GM21447 (cell line): ENCODE measurements around the gene MELK.

Experiments used
- ATAC-seq: cut with Tn5 transposase; IDR thresholded peaks from one replicate; pipeline ENCODE4 v1.9.1; 2021; ENCODE audit not compliant: unreplicated experiment

Gene MELK

GRCh38 chr9:36576866-36577265, 4.2 kb downstream of the MELK start:
- ATAC-seq, result no peak

GRCh38 chr9:36584620-36585460, 12.1 kb downstream of the MELK start:
- no peak for ATAC-seq

DNA sequence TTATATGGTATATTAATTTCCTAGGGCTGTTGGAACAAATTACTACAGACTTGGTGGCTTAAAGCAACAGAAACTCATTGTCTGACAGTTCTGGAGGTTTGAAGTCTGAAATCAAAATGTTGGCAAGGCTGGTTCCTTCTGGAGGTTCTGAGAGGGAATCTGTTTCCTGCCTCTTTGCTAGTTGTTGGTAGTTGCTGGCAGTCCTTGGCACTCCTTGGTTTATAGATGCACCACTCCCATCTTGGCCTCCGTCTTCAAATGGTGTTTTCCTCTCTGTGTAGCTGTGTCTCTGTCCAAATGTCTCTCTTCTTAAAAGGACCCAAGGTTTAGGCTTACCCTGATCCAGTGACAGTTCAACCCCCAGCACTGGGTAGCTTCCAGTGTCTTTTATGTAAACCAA, 17.5 kb downstream of the MELK start:
- ATAC-seq, result no peak

- ATAC-seq, result no peak
These were observed 20.3 kb downstream of the MELK start for GRCh38 chr9:36592801-36593583.

GRCh38 chr9:36594213-36594612, 21.5 kb downstream of the MELK start:
- ATAC-seq, result no peak

- ATAC-seq, result no peak
These were observed 24.9 kb downstream of the MELK start for GRCh38 chr9:36597412-36598178.

DNA sequence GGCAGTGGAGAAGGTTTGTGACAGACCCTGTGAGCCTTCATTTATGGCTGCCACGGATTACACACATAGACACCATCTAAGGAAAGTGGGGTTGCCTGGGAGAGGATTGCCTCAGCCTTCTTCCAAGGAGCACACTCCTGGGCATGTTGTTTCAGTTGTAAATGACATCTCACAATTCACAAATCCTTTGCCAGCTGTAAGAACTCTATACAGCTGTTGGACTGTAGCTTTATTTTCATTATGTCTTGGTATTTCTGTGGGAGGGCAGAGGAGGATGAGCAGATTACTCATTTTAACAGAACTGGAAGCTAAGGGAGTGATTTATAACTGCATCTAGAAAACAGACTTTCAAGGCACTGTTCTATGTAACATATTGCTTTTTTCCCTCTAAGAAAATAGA, 25.6 kb downstream of the MELK start:
- ATAC-seq, result no peak

DNA sequence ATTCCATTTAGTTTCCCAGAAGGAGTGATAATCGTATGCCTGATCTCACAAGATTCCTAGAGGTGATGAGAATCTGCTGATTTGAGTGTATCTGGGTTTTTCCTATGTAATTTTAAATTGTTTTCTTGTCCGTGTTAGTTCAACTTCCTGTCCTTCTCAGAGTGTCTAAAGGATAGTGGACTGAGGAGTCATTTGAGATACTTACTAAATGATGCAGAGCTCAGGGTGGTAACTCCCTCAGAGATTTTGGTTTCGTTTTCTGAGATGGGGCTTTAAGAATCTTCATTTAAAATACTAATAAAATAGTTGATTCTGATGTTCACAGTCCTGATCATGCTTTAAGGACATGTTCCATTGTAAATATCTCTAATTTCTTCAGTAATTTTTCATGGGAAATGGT, 30.3 kb downstream of the MELK start:
- no peak for ATAC-seq

DNA sequence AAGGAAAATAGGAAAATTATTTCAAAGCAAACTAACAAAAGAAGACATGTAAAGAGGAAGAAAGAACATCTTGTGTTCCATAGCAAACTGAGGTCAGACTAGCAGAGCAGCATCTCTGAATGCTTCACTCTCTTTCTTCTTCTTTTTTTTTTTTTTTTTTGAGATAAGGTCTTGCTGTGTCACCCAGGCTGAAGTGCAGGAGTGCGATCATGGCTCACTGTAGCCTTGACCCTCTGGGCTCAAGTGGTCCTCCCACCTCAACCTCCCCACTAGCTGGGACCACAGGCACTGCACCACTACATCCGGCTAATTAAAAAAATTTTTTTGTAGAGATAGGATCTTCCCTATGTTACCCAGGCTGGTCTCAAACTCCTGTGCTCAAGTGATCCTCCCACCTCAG, 36.6 kb downstream of the MELK start:
- ATAC-seq, result no peak

DNA sequence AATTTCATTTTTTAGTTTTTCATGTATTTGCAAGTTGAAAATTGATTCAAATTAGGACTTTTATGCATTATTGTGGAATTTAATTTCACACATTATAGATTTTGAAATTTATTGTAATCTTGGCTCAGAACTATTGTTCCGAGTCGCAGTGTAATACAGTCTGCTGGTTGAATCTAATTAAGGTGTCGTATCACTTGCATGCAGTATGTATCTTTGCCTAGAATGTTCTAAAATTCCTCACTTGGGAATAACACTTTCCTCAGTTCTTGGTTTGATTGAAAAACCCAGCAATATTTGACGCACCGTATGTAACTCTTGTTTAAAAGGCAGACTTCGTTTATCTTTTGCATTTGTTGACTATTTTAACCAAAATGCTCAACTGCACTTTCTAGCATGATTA, 49.4 kb downstream of the MELK start:
- ATAC-seq, result no peak

GRCh38 chr9:36623280-36623679, 50.6 kb downstream of the MELK start:
- no peak for ATAC-seq

GRCh38 chr9:36625006-36625615, 52.4 kb downstream of the MELK start:
- no peak for ATAC-seq

DNA sequence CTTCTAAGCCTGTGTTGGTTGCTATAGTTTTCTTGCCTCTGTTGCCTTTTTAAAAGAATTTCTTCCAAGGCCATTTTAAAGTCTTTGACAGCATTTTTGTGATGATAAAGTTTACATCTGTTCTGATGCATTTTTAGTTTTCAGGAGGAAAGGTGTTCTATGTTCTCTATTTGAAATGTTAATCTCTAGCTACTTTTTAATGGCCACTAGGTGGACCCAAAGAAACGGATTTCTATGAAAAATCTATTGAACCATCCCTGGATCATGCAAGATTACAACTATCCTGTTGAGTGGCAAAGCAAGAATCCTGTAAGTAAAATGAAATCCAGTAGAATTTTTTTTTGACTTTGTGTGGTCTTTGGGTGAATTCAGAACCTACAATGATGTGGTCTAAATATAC, 60.2 kb downstream of the MELK start:
- ATAC-seq, result no peak

DNA sequence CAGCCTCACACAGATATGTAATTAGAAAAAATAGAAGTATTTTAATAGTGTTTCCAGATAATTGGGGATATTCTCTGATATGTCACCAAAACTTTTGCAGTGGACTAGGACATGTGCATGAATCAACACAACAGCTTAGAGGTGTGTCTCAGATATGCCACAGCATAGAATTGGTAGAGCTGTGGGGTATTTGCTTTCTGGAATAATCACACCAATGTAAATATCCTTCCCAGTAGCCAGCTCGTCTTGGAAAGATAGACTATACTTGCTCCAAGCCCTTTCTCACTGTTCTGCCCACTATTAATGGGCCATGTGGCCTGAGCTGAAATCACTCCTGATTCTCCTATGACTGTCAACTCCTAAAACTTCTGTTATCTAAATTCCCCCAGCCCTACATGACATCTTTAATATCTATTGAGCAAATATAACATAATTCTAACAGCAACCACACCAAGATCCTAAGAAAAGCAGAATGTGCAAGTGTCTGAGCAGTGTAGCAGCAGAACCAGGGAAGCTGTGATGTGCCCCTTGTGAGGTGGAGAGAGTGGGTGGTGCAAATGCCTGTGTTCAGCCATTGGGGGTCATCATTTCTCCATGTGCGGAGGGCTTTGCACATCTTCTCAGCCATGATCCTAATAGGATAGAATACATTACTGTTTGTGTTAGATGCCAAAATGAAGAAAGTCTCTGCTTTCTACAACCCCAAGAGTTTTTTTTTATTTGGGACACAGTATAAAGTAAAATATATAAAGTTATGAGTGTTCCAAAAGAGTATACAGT, 65.0 kb downstream of the MELK start:
- no peak for ATAC-seq

DNA sequence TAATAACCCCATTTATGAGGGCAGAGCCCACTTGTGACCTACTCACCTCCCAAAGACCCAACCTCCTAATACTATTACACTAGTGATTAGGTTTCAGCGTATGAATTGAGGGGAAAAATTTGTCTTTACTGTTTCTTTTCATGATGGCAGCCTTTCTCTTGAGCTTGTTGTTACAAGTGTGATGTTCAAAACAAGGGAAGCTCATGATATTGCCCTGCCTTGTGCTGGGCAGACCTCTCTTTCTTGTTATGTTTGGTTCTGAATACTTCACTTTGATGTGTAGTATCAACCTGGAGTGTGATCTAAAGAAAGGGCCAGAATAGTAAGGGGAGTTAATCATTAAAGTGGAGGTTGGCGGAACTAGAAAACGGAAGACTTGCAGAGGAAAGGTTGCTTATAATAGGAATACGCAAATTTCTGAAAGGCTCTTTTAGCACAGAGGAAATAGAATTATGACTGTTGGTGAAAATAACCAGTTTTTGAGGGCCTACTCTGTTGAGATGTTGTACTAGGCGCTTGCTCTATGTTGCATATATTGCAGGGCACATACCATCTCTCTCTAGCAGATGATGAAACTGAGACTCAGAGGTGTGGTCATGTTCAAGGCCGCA, 68.2 kb downstream of the MELK start:
- peak; percentile 52 for ATAC-seq

GRCh38 chr9:36642817-36643216, 70.1 kb downstream of the MELK start:
- ATAC-seq, result no peak

GRCh38 chr9:36656842-36657241, 84.1 kb downstream of the MELK start:
- no peak for ATAC-seq

- ATAC-seq, result no peak
These were observed 86.8 kb downstream of the MELK start for GRCh38 chr9:36659500-36659899.

- no peak for ATAC-seq
These were observed 92.1 kb downstream of the MELK start for GRCh38 chr9:36664806-36665205.

DNA sequence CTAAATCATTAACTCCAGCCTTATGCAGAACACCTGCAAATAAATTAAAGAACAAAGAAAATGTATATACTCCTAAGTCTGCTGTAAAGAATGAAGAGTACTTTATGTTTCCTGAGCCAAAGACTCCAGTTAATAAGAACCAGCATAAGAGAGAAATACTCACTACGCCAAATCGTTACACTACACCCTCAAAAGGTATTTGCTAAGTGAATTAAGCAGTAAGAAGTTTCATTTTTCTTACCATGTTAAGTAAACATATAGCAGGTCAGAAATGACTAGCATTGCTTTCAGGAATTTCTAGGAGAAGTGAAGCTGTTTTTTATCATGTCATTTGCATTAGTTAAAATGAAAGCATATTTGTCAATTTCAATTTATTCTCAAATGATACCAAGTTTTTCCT, 92.7 kb downstream of the MELK start:
- ATAC-seq, result no peak
